GM12891 (cell line): ENCODE measurements around the gene PASK.

Source experiments
- POLR2A ChIP-seq: IDR thresholded peaks from 2 replicates; pipeline ENCODE4 v1.6.1; 2011; ENCODE audit warnings: low read depth, low read length, control low read depth
- POLR2AphosphoS5 ChIP-seq: IDR thresholded peaks from 2 replicates; pipeline ENCODE4 v1.6.1; 2011; ENCODE audit warnings: low read depth, low read length, control low read depth
- POU2F2 ChIP-seq: IDR thresholded peaks from 2 replicates; pipeline ENCODE4 v1.6.1; 2011; ENCODE audit warnings: low read depth, mild to moderate bottlenecking, control low read depth, low read length, moderate library complexity
- TAF1 ChIP-seq: IDR thresholded peaks from 2 replicates; pipeline ENCODE4 v1.6.1; 2011; ENCODE audit warnings: low read depth, low read length, control low read depth

- TF ChIP-seq POLR2AphosphoS5 (no peak), POLR2A (no peak), POU2F2 (no peak), TAF1 (no peak)
Observed at GRCh38 chr2:241179899-241180298, 30.6 kb upstream of the PASK start.
